Stimulated activated naive B cell treated with anti-CD40 and anti-IgM and Interleukin-4, amounts not matched to agents 10 μg/mL and 1 μg/mL and 100 μg/mL, for 72 hours (primary cell): ENCODE data around the gene TNKS1BP1.
A peak's percentile ranks its signal among the peaks of the same experiment; 100 is the strongest.
"Not testable (repeated sequence)": the region's sequence is repeated elsewhere in the genome, so short reads cannot be mapped to it uniquely, and the experiment has no call there.

ENCODE experiments used
- ATAC-seq, 2 donors: fragments of 150-1000 bp; cut with Tn5 transposase; replicated peaks; 2 replicates each; pipeline ENCODE4 v1.10.0; 2021; ENCODE audit warnings: moderate library complexity in 1 of 2
- DNase-seq: peaks from one replicate; pipeline ENCODE4 v3.0.0; 2021
- H3K27ac Mint-ChIP-seq: one replicate; pipeline ENCODE4 v1.8.0; 2022; ENCODE audit warnings: mild to moderate bottlenecking, mixed read lengths
- H3K27me3 Mint-ChIP-seq, 2 donors: one replicate each; pipeline ENCODE4 v1.8.0; 2022; ENCODE audit warnings: mixed read lengths in 2 of 2
- H3K36me3 Mint-ChIP-seq, 2 donors: one replicate each; pipeline ENCODE4 v1.8.0; 2022; ENCODE audit warnings: mixed read lengths in 2 of 2, mild to moderate bottlenecking in 1 of 2
- H3K4me1 Mint-ChIP-seq, 2 donors: one replicate each; pipeline ENCODE4 v1.8.0; 2022; ENCODE audit warnings: mixed read lengths in 2 of 2, mild to moderate bottlenecking in 1 of 2
- H3K4me3 Mint-ChIP-seq, 2 donors: one replicate each; pipeline ENCODE4 v1.8.0; 2022; ENCODE audit warnings: mild to moderate bottlenecking in 2 of 2, mixed read lengths in 2 of 2, moderate library complexity in 1 of 2
- H3K9me3 Mint-ChIP-seq, 2 donors: one replicate each; pipeline ENCODE4 v1.8.0; 2022; ENCODE audit warnings: mixed read lengths in 2 of 2, mild to moderate bottlenecking in 1 of 2

TNKS1BP1 gene, protein sequence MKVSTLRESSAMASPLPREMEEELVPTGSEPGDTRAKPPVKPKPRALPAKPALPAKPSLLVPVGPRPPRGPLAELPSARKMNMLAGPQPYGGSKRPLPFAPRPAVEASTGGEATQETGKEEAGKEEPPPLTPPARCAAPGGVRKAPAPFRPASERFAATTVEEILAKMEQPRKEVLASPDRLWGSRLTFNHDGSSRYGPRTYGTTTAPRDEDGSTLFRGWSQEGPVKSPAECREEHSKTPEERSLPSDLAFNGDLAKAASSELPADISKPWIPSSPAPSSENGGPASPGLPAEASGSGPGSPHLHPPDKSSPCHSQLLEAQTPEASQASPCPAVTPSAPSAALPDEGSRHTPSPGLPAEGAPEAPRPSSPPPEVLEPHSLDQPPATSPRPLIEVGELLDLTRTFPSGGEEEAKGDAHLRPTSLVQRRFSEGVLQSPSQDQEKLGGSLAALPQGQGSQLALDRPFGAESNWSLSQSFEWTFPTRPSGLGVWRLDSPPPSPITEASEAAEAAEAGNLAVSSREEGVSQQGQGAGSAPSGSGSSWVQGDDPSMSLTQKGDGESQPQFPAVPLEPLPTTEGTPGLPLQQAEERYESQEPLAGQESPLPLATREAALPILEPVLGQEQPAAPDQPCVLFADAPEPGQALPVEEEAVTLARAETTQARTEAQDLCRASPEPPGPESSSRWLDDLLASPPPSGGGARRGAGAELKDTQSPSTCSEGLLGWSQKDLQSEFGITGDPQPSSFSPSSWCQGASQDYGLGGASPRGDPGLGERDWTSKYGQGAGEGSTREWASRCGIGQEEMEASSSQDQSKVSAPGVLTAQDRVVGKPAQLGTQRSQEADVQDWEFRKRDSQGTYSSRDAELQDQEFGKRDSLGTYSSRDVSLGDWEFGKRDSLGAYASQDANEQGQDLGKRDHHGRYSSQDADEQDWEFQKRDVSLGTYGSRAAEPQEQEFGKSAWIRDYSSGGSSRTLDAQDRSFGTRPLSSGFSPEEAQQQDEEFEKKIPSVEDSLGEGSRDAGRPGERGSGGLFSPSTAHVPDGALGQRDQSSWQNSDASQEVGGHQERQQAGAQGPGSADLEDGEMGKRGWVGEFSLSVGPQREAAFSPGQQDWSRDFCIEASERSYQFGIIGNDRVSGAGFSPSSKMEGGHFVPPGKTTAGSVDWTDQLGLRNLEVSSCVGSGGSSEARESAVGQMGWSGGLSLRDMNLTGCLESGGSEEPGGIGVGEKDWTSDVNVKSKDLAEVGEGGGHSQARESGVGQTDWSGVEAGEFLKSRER (N-terminal part only)

DNA sequence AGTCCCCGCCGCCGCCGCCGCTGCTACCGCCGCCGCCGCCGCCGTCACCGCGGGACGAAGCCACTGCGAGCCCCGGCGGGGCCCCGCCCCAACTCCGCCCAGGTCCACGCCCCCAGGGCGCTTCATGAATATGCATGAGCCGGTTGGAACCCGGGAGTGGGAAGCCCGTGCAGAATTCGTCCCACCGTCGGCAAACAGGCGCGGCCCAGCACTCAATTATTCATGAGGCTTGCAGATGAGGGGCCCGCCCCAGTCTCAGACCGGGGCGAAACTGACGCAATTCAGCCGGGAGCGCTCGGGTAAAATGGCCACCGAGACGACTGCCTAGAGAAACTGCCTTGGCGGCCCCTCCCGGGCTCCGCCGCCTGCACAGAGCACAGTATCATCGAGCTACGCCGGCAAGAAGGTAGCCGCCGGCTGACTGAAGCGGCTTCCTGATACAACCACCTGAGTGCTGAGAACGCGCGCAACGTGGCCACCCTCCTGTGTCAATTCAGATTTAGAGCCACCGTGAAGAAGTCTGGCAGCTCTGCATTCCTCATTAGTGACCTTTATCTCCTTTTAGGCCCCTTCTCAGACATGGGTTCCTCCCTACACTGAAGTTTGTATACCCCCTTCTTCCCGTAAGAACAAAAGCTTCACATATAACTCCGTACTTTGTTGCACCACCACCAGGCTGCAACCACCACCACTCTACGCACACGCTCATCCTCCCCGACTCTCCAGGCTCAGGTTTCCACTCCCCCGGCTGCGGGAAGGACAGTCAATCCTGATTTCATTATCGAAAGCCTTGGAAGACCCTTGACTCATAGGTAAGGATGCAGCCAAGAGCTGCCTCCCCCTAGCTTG is at the start of gene TNKS1BP1:
Gene TNKS1BP1 (minus strand): TSS at position 67 of the 849 bp plus-strand sequence. CDS start 3,067 bp downstream, outside the sequence.
- ATAC-seq (peak; percentile 90 to 91), DNase-seq (peak; percentile 87)
- peak within 1 kb of the TSS; percentile 98 for H3K27ac Mint-ChIP-seq
- peak within 1 kb of the TSS; percentile 90 to 91 for H3K4me3 Mint-ChIP-seq
- peaks cover 42 to 49% of the 10 kb centered on the region in 2 donors for H3K4me1 Mint-ChIP-seq
- no peaks in the 10 kb centered on the region for H3K9me3 Mint-ChIP-seq
- peaks cover 34 to 48% of the 10 kb centered on the region in 2 donors for H3K36me3 Mint-ChIP-seq
- no peaks in the 10 kb centered on the region for H3K27me3 Mint-ChIP-seq

GRCh38 chr11:57373146-57373545 is 48.4 kb upstream of the TNKS1BP1 start:
- peaks cover 14 to 21% of the 10 kb centered on the region in 2 donors for H3K27me3 Mint-ChIP-seq
- peaks cover 4 to 8% of the 10 kb centered on the region in 2 donors for H3K4me1 Mint-ChIP-seq
- H3K36me3 Mint-ChIP-seq = no peaks in the 10 kb centered on the region
- H3K4me3 Mint-ChIP-seq = no peak overlapping the region
- DNase-seq (no peak), ATAC-seq (no peak)
- H3K27ac Mint-ChIP-seq = no peak overlapping the region
- H3K9me3 Mint-ChIP-seq = no peaks in the 10 kb centered on the region

GRCh38 chr11:57370941-57371340 is 46.2 kb upstream of the TNKS1BP1 start:
- no peak overlapping the region for H3K27ac Mint-ChIP-seq
- no peaks in the 10 kb centered on the region for H3K36me3 Mint-ChIP-seq
- DNase-seq = no peak
- H3K4me3 Mint-ChIP-seq = no peak overlapping the region
- peaks cover 0 to 15% of the 10 kb centered on the region in 2 donors for H3K27me3 Mint-ChIP-seq
- no peak for ATAC-seq
- no peaks in the 10 kb centered on the region for H3K9me3 Mint-ChIP-seq
- H3K4me1 Mint-ChIP-seq = peaks cover 5 to 9% of the 10 kb centered on the region in 2 donors

GRCh38 chr11:57370251-57370650 is 45.5 kb upstream of the TNKS1BP1 start:
- Mint-ChIP-seq H3K27me3 (peaks cover 0 to 15% of the 10 kb centered on the region in 2 donors), H3K27ac (no peak overlapping the region), H3K4me3 (no peak overlapping the region), H3K36me3 (no peaks in the 10 kb centered on the region), H3K4me1 (peaks cover 5 to 9% of the 10 kb centered on the region in 2 donors), H3K9me3 (no peaks in the 10 kb centered on the region)
- ATAC-seq (no peak), DNase-seq (no peak)

GRCh38 chr11:57368845-57369232 is 44.1 kb upstream of the TNKS1BP1 start:
- Mint-ChIP-seq H3K36me3 (no peaks in the 10 kb centered on the region), H3K27ac (no peak overlapping the region), H3K4me3 (no peak overlapping the region), H3K9me3 (no peaks in the 10 kb centered on the region), H3K27me3 (peaks cover 0 to 19% of the 10 kb centered on the region in 2 donors), H3K4me1 (peaks cover 5 to 7% of the 10 kb centered on the region in 2 donors)
- no peak for DNase-seq
- no peak for ATAC-seq

DNA sequence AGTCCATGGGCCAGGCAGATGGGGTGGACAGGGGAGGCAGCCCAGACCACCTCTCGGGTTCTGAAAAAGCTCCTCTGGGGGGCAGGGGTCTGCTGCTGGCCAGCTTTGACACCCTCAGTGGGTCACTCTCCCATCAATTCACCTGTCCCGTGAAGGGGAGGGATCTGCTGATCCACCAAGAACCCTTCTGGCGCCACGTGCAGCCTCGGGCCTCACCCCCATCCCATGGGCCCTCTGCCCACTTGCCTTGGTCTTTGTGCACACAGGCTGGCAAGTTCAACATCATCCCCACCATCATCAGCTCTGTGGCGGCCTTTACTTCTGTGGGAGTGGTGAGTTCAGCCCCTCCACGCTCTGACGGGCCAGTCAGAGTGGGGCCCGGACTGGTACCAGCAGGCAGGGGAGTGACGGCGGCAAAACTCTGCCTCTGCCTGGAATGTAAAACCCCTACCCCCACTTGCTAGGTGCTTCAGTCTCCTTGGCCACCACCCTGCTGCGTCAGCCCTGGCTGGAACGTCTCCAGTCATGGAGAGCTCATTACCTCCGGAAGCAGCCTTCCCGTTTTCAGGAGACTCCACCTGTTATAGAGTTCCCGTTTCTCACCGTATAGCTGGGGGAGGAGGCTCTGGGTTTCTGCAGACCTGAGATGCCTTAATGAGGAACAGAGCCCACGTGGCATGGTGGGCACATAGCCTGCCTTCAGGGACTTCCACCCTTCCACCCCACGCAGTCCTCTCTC is 43.5 kb upstream of the TNKS1BP1 start:
- no peak overlapping the region for H3K27ac Mint-ChIP-seq
- peaks cover 0 to 21% of the 10 kb centered on the region in 2 donors for H3K27me3 Mint-ChIP-seq
- peaks cover 5 to 7% of the 10 kb centered on the region in 2 donors for H3K4me1 Mint-ChIP-seq
- ATAC-seq (peak; percentile 31 to 43), DNase-seq (no peak)
- no peaks in the 10 kb centered on the region for H3K9me3 Mint-ChIP-seq
- no peaks in the 10 kb centered on the region for H3K36me3 Mint-ChIP-seq
- no peak overlapping the region for H3K4me3 Mint-ChIP-seq

- DNase-seq (no peak), ATAC-seq (no peak)
- Mint-ChIP-seq H3K4me3 (no peak overlapping the region), H3K27me3 (peaks cover 5 to 30% of the 10 kb centered on the region in 2 donors), H3K36me3 (no peaks in the 10 kb centered on the region), H3K27ac (no peak overlapping the region), H3K9me3 (no peaks in the 10 kb centered on the region), H3K4me1 (peaks cover 5% of the 10 kb centered on the region in 2 donors)
Observed at GRCh38 chr11:57364851-57365660, 40.3 kb upstream of the TNKS1BP1 start.

- Mint-ChIP-seq H3K4me3 (no peak overlapping the region), H3K36me3 (no peaks in the 10 kb centered on the region), H3K27ac (no peak overlapping the region), H3K9me3 (no peaks in the 10 kb centered on the region), H3K4me1 (peaks cover 3 to 4% of the 10 kb centered on the region in 2 donors), H3K27me3 (peaks cover 5 to 24% of the 10 kb centered on the region in 2 donors)
- ATAC-seq = no peak
- DNase-seq = no peak
Observed at GRCh38 chr11:57363131-57364080, 38.7 kb upstream of the TNKS1BP1 start.

DNA sequence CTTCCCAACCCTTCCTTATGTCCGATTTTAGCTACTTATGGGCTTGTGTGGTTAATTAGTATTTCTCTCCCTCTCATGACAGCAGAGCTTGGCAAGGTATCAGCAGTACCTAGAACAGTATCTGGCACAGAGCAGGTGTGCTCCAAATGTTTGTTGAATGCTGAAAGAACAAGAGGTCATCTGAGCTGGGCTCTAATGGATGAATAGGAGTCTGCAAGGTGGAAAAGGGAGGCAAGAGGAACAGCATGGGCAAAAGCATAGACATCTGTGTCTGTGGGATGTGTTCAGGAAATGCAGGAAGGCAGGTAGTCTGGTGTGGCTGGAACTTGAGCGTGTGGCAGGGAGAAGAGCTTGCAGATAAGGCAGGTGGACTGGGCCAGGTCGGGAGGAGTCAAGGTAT is 37.2 kb upstream of the TNKS1BP1 start:
- Mint-ChIP-seq H3K9me3 (no peaks in the 10 kb centered on the region), H3K36me3 (no peaks in the 10 kb centered on the region), H3K4me1 (no peaks in the 10 kb centered on the region), H3K4me3 (no peak overlapping the region), H3K27me3 (peaks cover 5 to 19% of the 10 kb centered on the region in 2 donors), H3K27ac (no peak overlapping the region)
- ATAC-seq (no peak), DNase-seq (no peak)

- H3K36me3 Mint-ChIP-seq, H3K9me3 Mint-ChIP-seq, H3K4me1 Mint-ChIP-seq, H3K4me3 Mint-ChIP-seq, H3K27ac Mint-ChIP-seq, ATAC-seq, DNase-seq: not testable (repeated sequence)
- peaks cover 10 to 19% of the 10 kb centered on the region in 2 donors for H3K27me3 Mint-ChIP-seq
Observed at GRCh38 chr11:57361420-57361819, 36.7 kb upstream of the TNKS1BP1 start.

DNA sequence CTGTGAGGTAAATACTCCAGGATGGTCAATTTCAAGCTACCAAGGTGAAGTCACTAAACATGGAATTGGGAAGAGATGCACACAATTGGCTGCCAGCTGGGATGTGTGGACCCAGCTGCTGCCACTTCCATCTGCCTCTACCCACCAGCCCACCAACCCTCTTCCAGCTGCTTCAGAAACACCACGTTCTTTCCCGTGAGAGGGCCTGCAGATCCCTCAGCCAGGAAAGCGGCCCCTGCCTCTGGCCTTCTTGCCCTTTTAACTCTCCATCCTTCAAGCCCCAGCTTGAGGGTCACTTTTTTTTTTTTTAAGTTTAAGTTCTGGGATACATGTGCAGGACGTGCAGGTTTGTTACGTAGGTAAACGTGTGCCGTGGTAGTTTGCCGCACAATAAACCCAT is 36.2 kb upstream of the TNKS1BP1 start:
- Mint-ChIP-seq H3K4me3 (no peak overlapping the region), H3K27ac (no peak overlapping the region), H3K9me3 (no peaks in the 10 kb centered on the region), H3K27me3 (peaks cover 14 to 23% of the 10 kb centered on the region in 2 donors), H3K4me1 (peaks cover 0 to 6% of the 10 kb centered on the region in 2 donors), H3K36me3 (no peaks in the 10 kb centered on the region)
- DNase-seq = no peak
- ATAC-seq = no peak
